ENCODE data around the gene DNAJA4. TPM values are rescaled to one million over a fixed set of nuclear protein-coding genes. Genes with fewer than 3 reads are reported as not detected.

Gene DNAJA4
- total and polyA plus RNA-seq, 2 experiments from 2014 or later, result 5.0 to 12.5 TPM

DNA sequence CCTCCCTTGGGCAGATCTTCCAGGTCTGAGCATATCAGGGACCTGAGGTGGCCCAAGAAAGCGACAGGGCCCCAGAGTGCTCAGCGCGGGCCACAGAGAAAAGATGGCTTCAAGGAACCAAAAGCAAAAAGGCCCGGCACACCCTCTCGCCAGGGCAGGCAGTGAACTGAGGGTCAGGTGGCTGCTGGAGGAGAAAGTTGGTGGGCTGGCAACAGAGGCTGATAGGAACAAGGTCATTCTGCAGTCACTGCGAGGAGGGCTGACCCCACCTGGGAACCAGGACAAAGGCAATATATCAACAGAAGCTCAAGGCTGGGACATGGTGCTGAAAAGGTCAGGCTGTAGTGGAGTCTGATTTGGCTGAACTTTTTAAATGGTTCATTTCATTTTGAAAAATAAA lies 27.2 kb upstream of the DNAJA4 start:
- H3K4me1 Mint-ChIP-seq, result peaks cover 34% of the 10 kb centered on the region
- peaks cover 6% of the 10 kb centered on the region; the same call in 1 of the 2 replicates for H3K9me2 ChIP-seq (ENCODE audit: insufficient read depth)
- H3K4me2 ChIP-seq, result no peak overlapping the region
- no peak overlapping the region for H3K27ac ChIP-seq (ENCODE audit: low read depth)
- H4K20me1 ChIP-seq (replicated peaks; ENCODE audit: insufficient read depth), result no peaks in the 10 kb centered on the region
- no peaks in the 10 kb centered on the region for H3K9me3 Mint-ChIP-seq
- no peak overlapping the region for H3K27ac Mint-ChIP-seq
- peaks cover 5% of the 10 kb centered on the region; the same call in 1 of the 2 replicates for H3F3A ChIP-seq (replicated peaks; ENCODE audit: low read depth)
- H3K36me3 ChIP-seq (ENCODE audit: insufficient read depth), result no peaks in the 10 kb centered on the region
- no peak overlapping the region for H3K4me3 Mint-ChIP-seq
- H3K27me3 Mint-ChIP-seq (ENCODE audit: insufficient read depth, low read depth, poor library complexity), result peaks cover 21% of the 10 kb centered on the region
- H3K4me3 ChIP-seq, result no peak overlapping the region
- no peaks in the 10 kb centered on the region for H3K36me3 Mint-ChIP-seq (ENCODE audit: low read depth)
- no peak for DNase-seq (ENCODE audit: low spot score)
- ATAC-seq, result no peak
- no peaks in the 10 kb centered on the region for H3K27me3 ChIP-seq (ENCODE audit: insufficient read depth)
- H3K79me2 ChIP-seq (replicated peaks; ENCODE audit: insufficient read depth), result no peaks in the 10 kb centered on the region
- no peak for TF ChIP-seq ZNF114 (CRISPR knock-in tag; IDR thresholded peaks at IDR 0.05)
- TF ChIP-seq CREB1 (CRISPR knock-in tag; IDR thresholded peaks at IDR 0.05; ENCODE audit: low read depth), result no peak
- TF ChIP-seq, protein P1, sequence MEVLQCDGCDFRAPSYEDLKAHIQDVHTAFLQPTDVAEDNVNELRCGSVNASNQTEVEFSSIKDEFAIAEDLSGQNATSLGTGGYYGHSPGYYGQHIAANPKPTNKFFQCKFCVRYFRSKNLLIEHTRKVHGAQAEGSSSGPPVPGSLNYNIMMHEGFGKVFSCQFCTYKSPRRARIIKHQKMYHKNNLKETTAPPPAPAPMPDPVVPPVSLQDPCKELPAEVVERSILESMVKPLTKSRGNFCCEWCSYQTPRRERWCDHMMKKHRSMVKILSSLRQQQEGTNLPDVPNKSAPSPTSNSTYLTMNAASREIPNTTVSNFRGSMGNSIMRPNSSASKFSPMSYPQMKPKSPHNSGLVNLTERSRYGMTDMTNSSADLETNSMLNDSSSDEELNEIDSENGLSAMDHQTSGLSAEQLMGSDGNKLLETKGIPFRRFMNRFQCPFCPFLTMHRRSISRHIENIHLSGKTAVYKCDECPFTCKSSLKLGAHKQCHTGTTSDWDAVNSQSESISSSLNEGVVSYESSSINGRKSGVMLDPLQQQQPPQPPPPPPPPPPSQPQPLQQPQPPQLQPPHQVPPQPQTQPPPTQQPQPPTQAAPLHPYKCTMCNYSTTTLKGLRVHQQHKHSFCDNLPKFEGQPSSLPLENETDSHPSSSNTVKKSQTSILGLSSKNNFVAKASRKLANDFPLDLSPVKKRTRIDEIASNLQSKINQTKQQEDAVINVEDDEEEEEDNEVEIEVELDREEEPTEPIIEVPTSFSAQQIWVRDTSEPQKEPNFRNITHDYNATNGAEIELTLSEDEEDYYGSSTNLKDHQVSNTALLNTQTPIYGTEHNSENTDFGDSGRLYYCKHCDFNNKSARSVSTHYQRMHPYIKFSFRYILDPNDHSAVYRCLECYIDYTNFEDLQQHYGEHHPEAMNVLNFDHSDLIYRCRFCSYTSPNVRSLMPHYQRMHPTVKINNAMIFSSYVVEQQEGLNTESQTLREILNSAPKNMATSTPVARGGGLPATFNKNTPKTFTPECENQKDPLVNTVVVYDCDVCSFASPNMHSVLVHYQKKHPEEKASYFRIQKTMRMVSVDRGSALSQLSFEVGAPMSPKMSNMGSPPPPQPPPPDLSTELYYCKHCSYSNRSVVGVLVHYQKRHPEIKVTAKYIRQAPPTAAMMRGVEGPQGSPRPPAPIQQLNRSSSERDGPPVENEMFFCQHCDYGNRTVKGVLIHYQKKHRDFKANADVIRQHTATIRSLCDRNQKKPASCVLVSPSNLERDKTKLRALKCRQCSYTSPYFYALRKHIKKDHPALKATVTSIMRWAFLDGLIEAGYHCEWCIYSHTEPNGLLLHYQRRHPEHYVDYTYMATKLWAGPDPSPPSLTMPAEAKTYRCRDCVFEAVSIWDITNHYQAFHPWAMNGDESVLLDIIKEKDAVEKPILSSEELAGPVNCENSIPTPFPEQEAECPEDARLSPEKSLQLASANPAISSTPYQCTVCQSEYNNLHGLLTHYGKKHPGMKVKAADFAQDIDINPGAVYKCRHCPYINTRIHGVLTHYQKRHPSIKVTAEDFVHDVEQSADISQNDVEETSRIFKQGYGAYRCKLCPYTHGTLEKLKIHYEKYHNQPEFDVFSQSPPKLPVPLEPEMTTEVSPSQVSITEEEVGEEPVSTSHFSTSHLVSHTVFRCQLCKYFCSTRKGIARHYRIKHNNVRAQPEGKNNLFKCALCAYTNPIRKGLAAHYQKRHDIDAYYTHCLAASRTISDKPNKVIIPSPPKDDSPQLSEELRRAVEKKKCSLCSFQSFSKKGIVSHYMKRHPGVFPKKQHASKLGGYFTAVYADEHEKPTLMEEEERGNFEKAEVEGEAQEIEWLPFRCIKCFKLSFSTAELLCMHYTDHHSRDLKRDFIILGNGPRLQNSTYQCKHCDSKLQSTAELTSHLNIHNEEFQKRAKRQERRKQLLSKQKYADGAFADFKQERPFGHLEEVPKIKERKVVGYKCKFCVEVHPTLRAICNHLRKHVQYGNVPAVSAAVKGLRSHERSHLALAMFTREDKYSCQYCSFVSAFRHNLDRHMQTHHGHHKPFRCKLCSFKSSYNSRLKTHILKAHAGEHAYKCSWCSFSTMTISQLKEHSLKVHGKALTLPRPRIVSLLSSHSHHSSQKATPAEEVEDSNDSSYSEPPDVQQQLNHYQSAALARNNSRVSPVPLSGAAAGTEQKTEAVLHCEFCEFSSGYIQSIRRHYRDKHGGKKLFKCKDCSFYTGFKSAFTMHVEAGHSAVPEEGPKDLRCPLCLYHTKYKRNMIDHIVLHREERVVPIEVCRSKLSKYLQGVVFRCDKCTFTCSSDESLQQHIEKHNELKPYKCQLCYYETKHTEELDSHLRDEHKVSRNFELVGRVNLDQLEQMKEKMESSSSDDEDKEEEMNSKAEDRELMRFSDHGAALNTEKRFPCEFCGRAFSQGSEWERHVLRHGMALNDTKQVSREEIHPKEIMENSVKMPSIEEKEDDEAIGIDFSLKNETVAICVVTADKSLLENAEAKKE (CRISPR knock-in tag; IDR thresholded peaks at IDR 0.05), result no peak
- TF ChIP-seq POLR2AphosphoS5 (IDR thresholded peaks at IDR 0.05; ENCODE audit: low read depth), result no peak
- no peak for TF ChIP-seq EZH2 (IDR thresholded peaks at IDR 0.05; ENCODE audit: low read depth, unreplicated experiment)
- TF ChIP-seq, protein P2, sequence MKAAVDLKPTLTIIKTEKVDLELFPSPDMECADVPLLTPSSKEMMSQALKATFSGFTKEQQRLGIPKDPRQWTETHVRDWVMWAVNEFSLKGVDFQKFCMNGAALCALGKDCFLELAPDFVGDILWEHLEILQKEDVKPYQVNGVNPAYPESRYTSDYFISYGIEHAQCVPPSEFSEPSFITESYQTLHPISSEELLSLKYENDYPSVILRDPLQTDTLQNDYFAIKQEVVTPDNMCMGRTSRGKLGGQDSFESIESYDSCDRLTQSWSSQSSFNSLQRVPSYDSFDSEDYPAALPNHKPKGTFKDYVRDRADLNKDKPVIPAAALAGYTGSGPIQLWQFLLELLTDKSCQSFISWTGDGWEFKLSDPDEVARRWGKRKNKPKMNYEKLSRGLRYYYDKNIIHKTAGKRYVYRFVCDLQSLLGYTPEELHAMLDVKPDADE (IDR thresholded peaks at IDR 0.05), result no peak
- TF ChIP-seq, protein P3, sequence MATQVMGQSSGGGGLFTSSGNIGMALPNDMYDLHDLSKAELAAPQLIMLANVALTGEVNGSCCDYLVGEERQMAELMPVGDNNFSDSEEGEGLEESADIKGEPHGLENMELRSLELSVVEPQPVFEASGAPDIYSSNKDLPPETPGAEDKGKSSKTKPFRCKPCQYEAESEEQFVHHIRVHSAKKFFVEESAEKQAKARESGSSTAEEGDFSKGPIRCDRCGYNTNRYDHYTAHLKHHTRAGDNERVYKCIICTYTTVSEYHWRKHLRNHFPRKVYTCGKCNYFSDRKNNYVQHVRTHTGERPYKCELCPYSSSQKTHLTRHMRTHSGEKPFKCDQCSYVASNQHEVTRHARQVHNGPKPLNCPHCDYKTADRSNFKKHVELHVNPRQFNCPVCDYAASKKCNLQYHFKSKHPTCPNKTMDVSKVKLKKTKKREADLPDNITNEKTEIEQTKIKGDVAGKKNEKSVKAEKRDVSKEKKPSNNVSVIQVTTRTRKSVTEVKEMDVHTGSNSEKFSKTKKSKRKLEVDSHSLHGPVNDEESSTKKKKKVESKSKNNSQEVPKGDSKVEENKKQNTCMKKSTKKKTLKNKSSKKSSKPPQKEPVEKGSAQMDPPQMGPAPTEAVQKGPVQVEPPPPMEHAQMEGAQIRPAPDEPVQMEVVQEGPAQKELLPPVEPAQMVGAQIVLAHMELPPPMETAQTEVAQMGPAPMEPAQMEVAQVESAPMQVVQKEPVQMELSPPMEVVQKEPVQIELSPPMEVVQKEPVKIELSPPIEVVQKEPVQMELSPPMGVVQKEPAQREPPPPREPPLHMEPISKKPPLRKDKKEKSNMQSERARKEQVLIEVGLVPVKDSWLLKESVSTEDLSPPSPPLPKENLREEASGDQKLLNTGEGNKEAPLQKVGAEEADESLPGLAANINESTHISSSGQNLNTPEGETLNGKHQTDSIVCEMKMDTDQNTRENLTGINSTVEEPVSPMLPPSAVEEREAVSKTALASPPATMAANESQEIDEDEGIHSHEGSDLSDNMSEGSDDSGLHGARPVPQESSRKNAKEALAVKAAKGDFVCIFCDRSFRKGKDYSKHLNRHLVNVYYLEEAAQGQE (IDR thresholded peaks at IDR 0.05; ENCODE audit: unreplicated experiment), result no peak
- TF ChIP-seq EZH2phosphoT487 (IDR thresholded peaks at IDR 0.05; ENCODE audit: unreplicated experiment), result no peak
- no peak for TF ChIP-seq JUNB (IDR thresholded peaks at IDR 0.05; ENCODE audit: unreplicated experiment)
- no peak overlapping the region for H2AFZ ChIP-seq
- H3K4me1 ChIP-seq (ENCODE audit: insufficient read depth), result peaks cover 30% of the 10 kb centered on the region
